Loucy (cell line): ENCODE results near the gene ENTPD1.

Experiments
- H2AFZ ChIP-seq: fragments of 200-600 bp; sonication (generic); 2 replicates; pipeline ENCODE4 v1.6.0; 2016; ENCODE audit warnings: antibody characterized with exemption, mild to moderate bottlenecking, low read length, moderate library complexity
- H3F3A ChIP-seq: fragments of 200-600 bp; 2 replicates; pipeline ENCODE4 v1.6.0; 2016; ENCODE audit warnings: antibody characterized with exemption, low read depth, mild to moderate bottlenecking
- H3K27me3 ChIP-seq: fragments of 200-600 bp; sonication (generic); 2 replicates; pipeline ENCODE4 v1.6.1; 2014; ENCODE audit warnings: low read length, mild to moderate bottlenecking; ENCODE audit not compliant: insufficient read depth, poor library complexity, severe bottlenecking
- H3K36me3 ChIP-seq: fragments of 200-600 bp; sonication (generic); 2 replicates; pipeline ENCODE4 v1.6.1; 2016; ENCODE audit warnings: low read length; ENCODE audit not compliant: insufficient read depth
- H3K4me1 ChIP-seq: fragments of 200-600 bp; sonication (generic); 2 replicates; pipeline ENCODE4 v1.5.1; 2014; ENCODE audit warnings: low read length, mild to moderate bottlenecking; ENCODE audit not compliant: insufficient read depth, poor library complexity, severe bottlenecking
- H3K4me2 ChIP-seq: fragments of 200-600 bp; sonication (generic); 2 replicates; pipeline ENCODE4 v1.6.0; 2014; ENCODE audit warnings: antibody characterized with exemption, low read length, low read depth, mild to moderate bottlenecking; ENCODE audit not compliant: poor library complexity, severe bottlenecking
- H3K4me3 ChIP-seq: fragments of 200-600 bp; sonication (generic); 2 replicates; pipeline ENCODE4 v1.5.1; 2014; ENCODE audit warnings: low read length, mild to moderate bottlenecking, mixed read lengths; ENCODE audit not compliant: poor library complexity, severe bottlenecking
- H3K79me2 ChIP-seq: fragments of 200-600 bp; sonication (generic); 2 replicates; pipeline ENCODE4 v1.6.1; 2014; ENCODE audit warnings: low read length; ENCODE audit not compliant: insufficient read depth
- H3K9ac ChIP-seq: fragments of 200-600 bp; sonication (generic); 2 replicates; pipeline ENCODE4 v1.6.0; 2014; ENCODE audit warnings: mild to moderate bottlenecking, low read depth, low read length, moderate library complexity; ENCODE audit not compliant: poor library complexity, severe bottlenecking
- H3K9me2 ChIP-seq: fragments of 200-600 bp; sonication (generic); replicated peaks from 2 replicates; pipeline ENCODE4 v1.6.1; 2016; ENCODE audit warnings: low read depth, low read length, mixed read lengths
- H3K9me3 ChIP-seq: fragments of 200-600 bp; sonication (generic); 2 replicates; pipeline ENCODE4 v1.6.1; 2014; ENCODE audit warnings: mild to moderate bottlenecking, antibody characterized with exemption, low read length, low read depth; ENCODE audit not compliant: insufficient read depth
- H4K20me1 ChIP-seq: fragments of 200-600 bp; sonication (generic); 2 replicates; pipeline ENCODE4 v1.6.0; 2014; ENCODE audit warnings: antibody characterized with exemption, low read length, mild to moderate bottlenecking; ENCODE audit not compliant: insufficient read depth, poor library complexity, severe bottlenecking
- CTCF ChIP-seq: fragments of 200-600 bp; sonication (generic); conservative IDR thresholded peaks from 2 replicates; pipeline ENCODE4 v1.5.1; 2014; ENCODE audit warnings: mild to moderate bottlenecking, antibody characterized with exemption, low read length
- EZH2phosphoT487 ChIP-seq: fragments of 200-600 bp; IDR thresholded peaks from 2 replicates; pipeline ENCODE4 v1.6.1; 2018; ENCODE audit warnings: antibody characterized with exemption, mild to moderate bottlenecking, moderate library complexity, borderline replicate concordance

Gene ENTPD1

GRCh38 chr10:95833042-95833610, 77.2 kb downstream of the ENTPD1 start:
- Histone ChIP-seq H2AFZ (no peak overlapping the region), H3K9ac (no peak overlapping the region), H3K4me2 (no peak overlapping the region), H3F3A (no peaks in the 10 kb centered on the region), H4K20me1 (no peaks in the 10 kb centered on the region), H3K9me3 (no peaks in the 10 kb centered on the region), H3K36me3 (no peaks in the 10 kb centered on the region), H3K27me3 (no peaks in the 10 kb centered on the region), H3K9me2 (no peaks in the 10 kb centered on the region), H3K4me3 (no peak overlapping the region), H3K4me1 (peaks cover 10% of the 10 kb centered on the region), H3K79me2 (no peaks in the 10 kb centered on the region)
- TF ChIP-seq CTCF (no peak), EZH2phosphoT487 (no peak)

- TF ChIP-seq EZH2phosphoT487 (no peak), CTCF (no peak)
- Histone ChIP-seq H3F3A (no peaks in the 10 kb centered on the region), H4K20me1 (no peaks in the 10 kb centered on the region), H3K79me2 (no peaks in the 10 kb centered on the region), H2AFZ (no peak overlapping the region), H3K4me2 (no peak overlapping the region), H3K9me2 (no peaks in the 10 kb centered on the region), H3K27me3 (no peaks in the 10 kb centered on the region), H3K9me3 (no peaks in the 10 kb centered on the region), H3K9ac (no peak overlapping the region), H3K4me1 (peaks cover 10% of the 10 kb centered on the region), H3K4me3 (no peak overlapping the region), H3K36me3 (no peaks in the 10 kb centered on the region)
Measured at GRCh38 chr10:95834406-95834805, 78.4 kb downstream of the ENTPD1 start.

- Histone ChIP-seq H3K36me3 (no peaks in the 10 kb centered on the region), H3F3A (no peaks in the 10 kb centered on the region), H2AFZ (no peak overlapping the region), H3K4me1 (peaks cover 10% of the 10 kb centered on the region), H3K9ac (no peak overlapping the region), H3K27me3 (no peaks in the 10 kb centered on the region), H4K20me1 (no peaks in the 10 kb centered on the region), H3K9me3 (no peaks in the 10 kb centered on the region), H3K79me2 (no peaks in the 10 kb centered on the region), H3K9me2 (no peaks in the 10 kb centered on the region), H3K4me2 (no peak overlapping the region), H3K4me3 (no peak overlapping the region)
- no peak for TF ChIP-seq CTCF
- no peak for TF ChIP-seq EZH2phosphoT487
Measured at GRCh38 chr10:95835149-95835860, 79.3 kb downstream of the ENTPD1 start.
